ENCODE results near the gene SMIM1.

DNA sequence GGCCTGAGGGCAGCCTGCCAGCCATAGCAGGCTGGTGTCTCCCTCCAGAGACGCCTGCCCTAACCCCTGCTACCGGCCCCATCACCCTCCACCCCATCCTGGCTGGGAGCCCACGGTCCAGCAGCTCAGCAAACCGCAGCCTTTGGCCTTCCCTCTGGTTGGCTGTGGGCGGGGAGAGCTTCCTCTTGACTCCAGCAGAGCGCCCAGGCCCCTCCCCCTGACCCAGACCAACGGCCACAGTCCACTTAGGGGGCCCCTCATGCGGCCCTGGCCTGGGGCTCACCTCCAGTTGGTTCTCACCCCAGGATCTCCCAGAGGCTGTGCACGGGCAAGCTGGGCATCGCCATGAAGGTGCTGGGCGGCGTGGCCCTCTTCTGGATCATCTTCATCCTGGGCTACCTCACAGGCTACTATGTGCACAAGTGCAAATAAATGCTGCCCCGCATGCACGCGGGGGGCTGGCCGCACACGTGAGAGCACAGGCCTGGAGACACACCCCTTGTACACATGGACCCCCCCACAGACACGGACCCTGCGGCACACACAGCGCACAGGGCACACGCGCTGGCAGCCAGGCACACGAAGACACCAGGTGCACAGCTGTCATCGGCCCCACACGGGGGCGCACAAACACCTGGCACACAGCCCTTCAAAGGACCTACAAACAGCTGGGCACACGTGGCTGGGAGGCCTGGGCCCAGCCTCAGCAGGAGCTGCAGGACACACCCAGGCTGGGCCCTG, 3.1 kb downstream of the SMIM1 start:
- TF ChIP-seq, protein P1, sequence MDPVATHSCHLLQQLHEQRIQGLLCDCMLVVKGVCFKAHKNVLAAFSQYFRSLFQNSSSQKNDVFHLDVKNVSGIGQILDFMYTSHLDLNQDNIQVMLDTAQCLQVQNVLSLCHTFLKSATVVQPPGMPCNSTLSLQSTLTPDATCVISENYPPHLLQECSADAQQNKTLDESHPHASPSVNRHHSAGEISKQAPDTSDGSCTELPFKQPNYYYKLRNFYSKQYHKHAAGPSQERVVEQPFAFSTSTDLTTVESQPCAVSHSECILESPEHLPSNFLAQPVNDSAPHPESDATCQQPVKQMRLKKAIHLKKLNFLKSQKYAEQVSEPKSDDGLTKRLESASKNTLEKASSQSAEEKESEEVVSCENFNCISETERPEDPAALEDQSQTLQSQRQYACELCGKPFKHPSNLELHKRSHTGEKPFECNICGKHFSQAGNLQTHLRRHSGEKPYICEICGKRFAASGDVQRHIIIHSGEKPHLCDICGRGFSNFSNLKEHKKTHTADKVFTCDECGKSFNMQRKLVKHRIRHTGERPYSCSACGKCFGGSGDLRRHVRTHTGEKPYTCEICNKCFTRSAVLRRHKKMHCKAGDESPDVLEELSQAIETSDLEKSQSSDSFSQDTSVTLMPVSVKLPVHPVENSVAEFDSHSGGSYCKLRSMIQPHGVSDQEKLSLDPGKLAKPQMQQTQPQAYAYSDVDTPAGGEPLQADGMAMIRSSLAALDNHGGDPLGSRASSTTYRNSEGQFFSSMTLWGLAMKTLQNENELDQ (CRISPR knock-in tag; IDR thresholded peaks at IDR 0.05; ENCODE audit: borderline replicate concordance): 0 out of 2 replicates have a peak, but pooled peaks have one; percentile 81
- no peak for TF ChIP-seq POLR2AphosphoS5 (IDR thresholded peaks at IDR 0.05; ENCODE audit: control insufficient read depth, insufficient read depth, low read depth, low read length)
- TF ChIP-seq MAZ (CRISPR knock-in tag; conservative IDR thresholded peaks at IDR 0.05 in 1 of 2, IDR thresholded peaks at IDR 0.05 in 1 of 2): peak; percentile 45 to 82; a peak in 3 of 4 replicates
- no peak for TF ChIP-seq CSDE1 (IDR thresholded peaks at IDR 0.05)
- TF ChIP-seq ESRRA (IDR thresholded peaks at IDR 0.05; ENCODE audit: borderline replicate concordance, low read depth): peak; percentile 89
- TF ChIP-seq GTF2F1 (IDR thresholded peaks at IDR 0.05; ENCODE audit: low read depth, low read length): no peak
- peak; percentile 66; the same call in 1 of the 2 replicates for TF ChIP-seq ZNF311 (CRISPR knock-in tag; IDR thresholded peaks at IDR 0.05)
- no peak for TF ChIP-seq NCOA6 (IDR thresholded peaks at IDR 0.05)
- TF ChIP-seq, protein P2, sequence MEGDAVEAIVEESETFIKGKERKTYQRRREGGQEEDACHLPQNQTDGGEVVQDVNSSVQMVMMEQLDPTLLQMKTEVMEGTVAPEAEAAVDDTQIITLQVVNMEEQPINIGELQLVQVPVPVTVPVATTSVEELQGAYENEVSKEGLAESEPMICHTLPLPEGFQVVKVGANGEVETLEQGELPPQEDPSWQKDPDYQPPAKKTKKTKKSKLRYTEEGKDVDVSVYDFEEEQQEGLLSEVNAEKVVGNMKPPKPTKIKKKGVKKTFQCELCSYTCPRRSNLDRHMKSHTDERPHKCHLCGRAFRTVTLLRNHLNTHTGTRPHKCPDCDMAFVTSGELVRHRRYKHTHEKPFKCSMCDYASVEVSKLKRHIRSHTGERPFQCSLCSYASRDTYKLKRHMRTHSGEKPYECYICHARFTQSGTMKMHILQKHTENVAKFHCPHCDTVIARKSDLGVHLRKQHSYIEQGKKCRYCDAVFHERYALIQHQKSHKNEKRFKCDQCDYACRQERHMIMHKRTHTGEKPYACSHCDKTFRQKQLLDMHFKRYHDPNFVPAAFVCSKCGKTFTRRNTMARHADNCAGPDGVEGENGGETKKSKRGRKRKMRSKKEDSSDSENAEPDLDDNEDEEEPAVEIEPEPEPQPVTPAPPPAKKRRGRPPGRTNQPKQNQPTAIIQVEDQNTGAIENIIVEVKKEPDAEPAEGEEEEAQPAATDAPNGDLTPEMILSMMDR (IDR thresholded peaks at IDR 0.05 in 2 of 3, conservative IDR thresholded peaks at IDR 0.05 in 1 of 3; ENCODE audit: insufficient read depth in 2 of 3, low read depth in 1 of 3, low read length in 3 of 3): peak; percentile 66 to 79 (median 69)
- TF ChIP-seq, protein P3, sequence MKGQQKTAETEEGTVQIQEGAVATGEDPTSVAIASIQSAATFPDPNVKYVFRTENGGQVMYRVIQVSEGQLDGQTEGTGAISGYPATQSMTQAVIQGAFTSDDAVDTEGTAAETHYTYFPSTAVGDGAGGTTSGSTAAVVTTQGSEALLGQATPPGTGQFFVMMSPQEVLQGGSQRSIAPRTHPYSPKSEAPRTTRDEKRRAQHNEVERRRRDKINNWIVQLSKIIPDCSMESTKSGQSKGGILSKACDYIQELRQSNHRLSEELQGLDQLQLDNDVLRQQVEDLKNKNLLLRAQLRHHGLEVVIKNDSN (CRISPR knock-in tag; IDR thresholded peaks at IDR 0.05): peak; percentile 78
- TF ChIP-seq, protein P4, sequence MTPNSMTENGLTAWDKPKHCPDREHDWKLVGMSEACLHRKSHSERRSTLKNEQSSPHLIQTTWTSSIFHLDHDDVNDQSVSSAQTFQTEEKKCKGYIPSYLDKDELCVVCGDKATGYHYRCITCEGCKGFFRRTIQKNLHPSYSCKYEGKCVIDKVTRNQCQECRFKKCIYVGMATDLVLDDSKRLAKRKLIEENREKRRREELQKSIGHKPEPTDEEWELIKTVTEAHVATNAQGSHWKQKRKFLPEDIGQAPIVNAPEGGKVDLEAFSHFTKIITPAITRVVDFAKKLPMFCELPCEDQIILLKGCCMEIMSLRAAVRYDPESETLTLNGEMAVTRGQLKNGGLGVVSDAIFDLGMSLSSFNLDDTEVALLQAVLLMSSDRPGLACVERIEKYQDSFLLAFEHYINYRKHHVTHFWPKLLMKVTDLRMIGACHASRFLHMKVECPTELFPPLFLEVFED (CRISPR knock-in tag; conservative IDR thresholded peaks at IDR 0.05): no peak
- no peak for TF ChIP-seq TAL1 (IDR thresholded peaks at IDR 0.05)
- TF ChIP-seq ZBTB8A (IDR thresholded peaks at IDR 0.05; ENCODE audit: partially characterized antibody): no peak
